ENCODE results near the gene PPIL6. TPM values are rescaled to one million over a fixed set of nuclear protein-coding genes. Genes with fewer than 3 reads are reported as not detected.
"Not testable (repeated sequence)": the region's sequence is repeated elsewhere in the genome, so short reads cannot be mapped to it uniquely, and the experiment has no call there.

PPIL6 gene
- total RNA-seq, 4 donors from 2014 or later = 1.7 to 7.9 (median 3.2) TPM

GRCh38 chr6:109465772-109466171 is 25.3 kb upstream of the PPIL6 start:
- Histone ChIP-seq H3K36me3 (peaks cover 64% of the 10 kb centered on the region), H3K4me3 (no peak overlapping the region), H3K9me3 (no peaks in the 10 kb centered on the region), H3K27ac (no peak overlapping the region), H3K27me3 (no peaks in the 10 kb centered on the region), H3K4me1 (peaks cover 4% of the 10 kb centered on the region)
- 89% methylated on average over 6 of the region's 7 CpGs for WGBS
- no peak for DNase-seq (ENCODE audit: low spot score in 2 of 2)
- TF ChIP-seq POLR2A (IDR thresholded peaks at IDR 0.05) (no peak), POLR2AphosphoS5 (IDR thresholded peaks at IDR 0.05) (no peak), CTCF (IDR thresholded peaks at IDR 0.05) (no peak), EP300 (IDR thresholded peaks at IDR 0.05) (no peak)

- H3K27ac ChIP-seq = peak overlapping the region; percentile 36
- no peak for TF ChIP-seq CTCF (IDR thresholded peaks at IDR 0.05)
- TF ChIP-seq POLR2A (IDR thresholded peaks at IDR 0.05) = no peak
- TF ChIP-seq POLR2AphosphoS5 (IDR thresholded peaks at IDR 0.05) = no peak
- no peak for TF ChIP-seq EP300 (IDR thresholded peaks at IDR 0.05)
- H3K27me3 ChIP-seq = no peaks in the 10 kb centered on the region
- WGBS = 82% methylated on average over 1 of the region's 1 CpG
- DNase-seq (ENCODE audit: low spot score in 2 of 2) = no peak
- H3K9me3 ChIP-seq = no peaks in the 10 kb centered on the region
- peaks cover 20% of the 10 kb centered on the region for H3K4me1 ChIP-seq
- H3K36me3 ChIP-seq = peaks cover 34% of the 10 kb centered on the region
- no peak overlapping the region for H3K4me3 ChIP-seq
Measured at GRCh38 chr6:109461733-109462526, 21.5 kb upstream of the PPIL6 start.

GRCh38 chr6:109461205-109461604 is 20.8 kb upstream of the PPIL6 start:
- H3K4me3 ChIP-seq; H3K27me3 ChIP-seq; DNase-seq (ENCODE audit: low spot score in 2 of 2); H3K9me3 ChIP-seq; H3K27ac ChIP-seq: not testable (repeated sequence)
- 93% methylated on average over 1 of the region's 1 CpG for WGBS
- Histone ChIP-seq H3K36me3 (peaks cover 28% of the 10 kb centered on the region), H3K4me1 (peaks cover 27% of the 10 kb centered on the region)

- TF ChIP-seq POLR2A (IDR thresholded peaks at IDR 0.05) (no peak), EP300 (IDR thresholded peaks at IDR 0.05) (no peak), POLR2AphosphoS5 (IDR thresholded peaks at IDR 0.05) (no peak), CTCF (IDR thresholded peaks at IDR 0.05) (no peak)
- WGBS = 88% methylated on average over 3 of the region's 3 CpGs
- no peaks in the 10 kb centered on the region for H3K9me3 ChIP-seq
- H3K27me3 ChIP-seq = no peaks in the 10 kb centered on the region
- H3K4me3 ChIP-seq = no peak overlapping the region
- H3K27ac ChIP-seq = no peak overlapping the region
- no peak for DNase-seq (ENCODE audit: low spot score in 2 of 2)
- peaks cover 28% of the 10 kb centered on the region for H3K4me1 ChIP-seq
- peaks cover 19% of the 10 kb centered on the region for H3K36me3 ChIP-seq
Measured at GRCh38 chr6:109460161-109460829, 19.9 kb upstream of the PPIL6 start.

- Histone ChIP-seq H3K9me3 (no peaks in the 10 kb centered on the region), H3K36me3 (peaks cover 8% of the 10 kb centered on the region), H3K27me3 (no peaks in the 10 kb centered on the region), H3K27ac (no peak overlapping the region), H3K4me1 (peaks cover 41% of the 10 kb centered on the region), H3K4me3 (no peak overlapping the region)
- no peak for DNase-seq (ENCODE audit: low spot score in 2 of 2)
- no peak for TF ChIP-seq POLR2AphosphoS5 (IDR thresholded peaks at IDR 0.05)
- TF ChIP-seq EP300 (IDR thresholded peaks at IDR 0.05) = no peak
- TF ChIP-seq CTCF (IDR thresholded peaks at IDR 0.05) = no peak
- no peak for TF ChIP-seq POLR2A (IDR thresholded peaks at IDR 0.05)
- 77% methylated on average over 5 of the region's 5 CpGs for WGBS
Measured at GRCh38 chr6:109458774-109459531, 18.5 kb upstream of the PPIL6 start.

All from suprapubic skin (tissue), 4 donors.